HG03565 (cell line): Measurements from ENCODE around the gene CYB5B.

Experiments used
- ATAC-seq: cut with Tn5 transposase; IDR thresholded peaks from one replicate; pipeline ENCODE4 v1.9.1; 2021; ENCODE audit warnings: mild to moderate bottlenecking, moderate library complexity; ENCODE audit not compliant: unreplicated experiment

Gene CYB5B

GRCh38 chr16:69514356-69514755 is 89.9 kb downstream of the CYB5B start:
- ATAC-seq: no peak
